Mesendoderm (in vitro differentiated cells): Measurements from ENCODE around the gene REG1A. TPM values are rescaled to one million over a fixed set of nuclear protein-coding genes. Genes with fewer than 3 reads are reported as not detected.

Experiments used
- DNase-seq: peaks from one replicate; pipeline ENCODE4 v3.0.0; 2013
- H2AK5ac ChIP-seq: 2 replicates; pipeline ENCODE4 v1.6.1; 2013; ENCODE audit warnings: low read length, inconsistent platforms
- H2BK120ac ChIP-seq: 2 replicates; pipeline ENCODE4 v1.6.1; 2013; ENCODE audit warnings: low read depth, mild to moderate bottlenecking, low read length, moderate library complexity, mixed read lengths
- H2BK15ac ChIP-seq: replicated peaks from 2 replicates; pipeline ENCODE4 v1.6.1; 2013; ENCODE audit warnings: low read depth, mild to moderate bottlenecking, moderate library complexity
- H2BK5ac ChIP-seq: 2 replicates; pipeline ENCODE4 v1.6.1; 2013; ENCODE audit warnings: low read length, inconsistent platforms
- H3K18ac ChIP-seq: 2 replicates; pipeline ENCODE4 v1.6.1; 2013; ENCODE audit warnings: mild to moderate bottlenecking, low read length, mixed read lengths
- H3K23ac ChIP-seq: one replicate; pipeline ENCODE4 v1.6.1; 2013; ENCODE audit warnings: low read length
- H3K27ac ChIP-seq: 2 replicates; pipeline ENCODE4 v1.5.1; 2013; ENCODE audit warnings: low read depth, mild to moderate bottlenecking, inconsistent platforms, low read length, moderate library complexity
- H3K27me3 ChIP-seq: 2 replicates; pipeline ENCODE4 v1.6.1; 2013; ENCODE audit warnings: low read length, control low read depth, mild to moderate bottlenecking, inconsistent platforms; ENCODE audit not compliant: insufficient read depth, poor library complexity
- H3K36me3 ChIP-seq: 2 replicates; pipeline ENCODE4 v1.6.1; 2013; ENCODE audit warnings: low read length, inconsistent platforms; ENCODE audit not compliant: control insufficient read depth, insufficient read depth
- H3K4ac ChIP-seq: one replicate; pipeline ENCODE4 v1.6.1; 2013; ENCODE audit warnings: low read depth, mild to moderate bottlenecking, low read length, moderate library complexity
- H3K4me1 ChIP-seq: 2 replicates; pipeline ENCODE4 v1.6.1; 2013; ENCODE audit warnings: low read depth, low read length, inconsistent platforms; ENCODE audit not compliant: control insufficient read depth
- H3K4me2 ChIP-seq: 2 replicates; pipeline ENCODE4 v1.6.1; 2013; ENCODE audit warnings: low read length
- H3K4me3 ChIP-seq: 2 replicates; pipeline ENCODE4 v1.5.1; 2013; ENCODE audit warnings: mild to moderate bottlenecking, low read length
- H3K56ac ChIP-seq: one replicate; pipeline ENCODE4 v1.6.1; 2013; ENCODE audit warnings: low read length
- H3K79me1 ChIP-seq: 2 replicates; pipeline ENCODE4 v1.6.1; 2013; ENCODE audit warnings: low read length, inconsistent platforms
- H3K79me2 ChIP-seq: 2 replicates; pipeline ENCODE4 v1.6.1; 2013; ENCODE audit warnings: mild to moderate bottlenecking, low read length; ENCODE audit not compliant: control insufficient read depth, insufficient read depth
- H3K9ac ChIP-seq: 2 replicates; pipeline ENCODE4 v1.6.1; 2013; ENCODE audit warnings: low read length, inconsistent platforms
- H4K5ac ChIP-seq: one replicate; pipeline ENCODE4 v1.6.1; 2013; ENCODE audit warnings: low read length
- H4K8ac ChIP-seq: one replicate; pipeline ENCODE4 v1.6.1; 2013; ENCODE audit warnings: low read depth, mild to moderate bottlenecking, control low read depth, low read length, moderate library complexity
- WGBS: extraction: QIAGEN DNeasy Blood & Tissue Kit; methylation state at CpG from one replicate; pipeline ENCODE4 v1.1.7; 2013; ENCODE audit warnings: low lambda C conversion rate, missing lambda C conversion rate; ENCODE audit not compliant: insufficient coverage; ENCODE audit errors: extremely low coverage; 5-methylcytosine and 5-hydroxymethylcytosine counted together
- polyA plus RNA-seq, 2 experiments: library from polyadenylated mRNA; stranded (reverse); fragments of 200-250 nt; gene quantifications; one replicate each; pipeline ENCODE4 v1.2.3, GENCODE V29; 2013

The REG1A gene, protein sequence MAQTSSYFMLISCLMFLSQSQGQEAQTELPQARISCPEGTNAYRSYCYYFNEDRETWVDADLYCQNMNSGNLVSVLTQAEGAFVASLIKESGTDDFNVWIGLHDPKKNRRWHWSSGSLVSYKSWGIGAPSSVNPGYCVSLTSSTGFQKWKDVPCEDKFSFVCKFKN
- not detected for polyA plus RNA-seq (2013, experiment 1 of 2)
- not detected for polyA plus RNA-seq (2013, experiment 2 of 2)

- Histone ChIP-seq H3K4ac (no peak within 1 kb of the TSS), H3K79me1 (no peaks in the 10 kb centered on the region), H2BK5ac (no peak within 1 kb of the TSS), H4K8ac (no peak within 1 kb of the TSS), H3K56ac (no peak within 1 kb of the TSS), H3K4me1 (no peaks in the 10 kb centered on the region), H3K4me2 (no peak within 1 kb of the TSS), H3K23ac (no peak within 1 kb of the TSS), H2AK5ac (no peak within 1 kb of the TSS), H2BK15ac (no peak within 1 kb of the TSS), H3K79me2 (no peaks in the 10 kb centered on the region), H3K9ac (no peak within 1 kb of the TSS), H3K27ac (no peak within 1 kb of the TSS), H3K18ac (no peak within 1 kb of the TSS), H4K5ac (no peak within 1 kb of the TSS), H3K27me3 (no peaks in the 10 kb centered on the region), H2BK120ac (no peak within 1 kb of the TSS), H3K36me3 (no peaks in the 10 kb centered on the region), H3K4me3 (no peak within 1 kb of the TSS)
- DNase-seq: no peak
- WGBS: no CpG with 5 or more reads among the region's 6 CpGs
Measured at GRCh38 chr2:79120194-79120713, at the start of gene REG1A. REG1A (plus strand) TSS chr2:79120488; CDS start chr2:79120862, 374 bp downstream.

DNA sequence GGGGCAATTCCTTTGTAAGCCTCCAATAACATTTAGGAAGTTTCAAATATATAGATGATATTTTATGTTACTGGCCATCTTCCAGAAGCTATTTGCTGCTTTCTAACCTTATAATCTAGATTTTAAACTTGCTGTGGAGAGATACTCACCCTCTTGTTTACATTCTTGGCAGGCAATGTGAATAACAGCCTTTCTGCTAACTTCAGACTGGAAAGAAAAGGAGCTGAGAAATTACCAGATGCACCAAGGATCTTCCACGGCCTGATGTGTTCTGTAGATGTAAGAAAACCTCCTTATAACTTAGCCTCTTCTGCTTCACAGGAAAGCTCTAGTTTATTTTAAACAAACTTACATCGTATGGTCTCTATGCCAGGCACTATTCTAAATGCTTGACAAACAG, 49.2 kb upstream of the REG1A start:
- H3K23ac ChIP-seq: no peak overlapping the region
- H3K79me1 ChIP-seq: no peaks in the 10 kb centered on the region
- no peak overlapping the region for H3K4ac ChIP-seq
- no peak overlapping the region for H3K18ac ChIP-seq
- H2BK15ac ChIP-seq: no peak overlapping the region
- no peaks in the 10 kb centered on the region for H3K79me2 ChIP-seq
- no peak overlapping the region for H3K4me3 ChIP-seq
- H2AK5ac ChIP-seq: no peak overlapping the region
- H3K27me3 ChIP-seq: no peaks in the 10 kb centered on the region
- no peak overlapping the region for H4K5ac ChIP-seq
- no peak for DNase-seq
- no peaks in the 10 kb centered on the region for H3K4me1 ChIP-seq
- H3K36me3 ChIP-seq: no peaks in the 10 kb centered on the region
- no CpG with 5 or more reads among the region's 2 CpGs for WGBS
- H3K27ac ChIP-seq: no peak overlapping the region
- H2BK120ac ChIP-seq: no peak overlapping the region
- H3K4me2 ChIP-seq: no peak overlapping the region
- H3K9ac ChIP-seq: no peak overlapping the region
- H4K8ac ChIP-seq: no peak overlapping the region
- H2BK5ac ChIP-seq: no peak overlapping the region
- H3K56ac ChIP-seq: no peak overlapping the region

DNA sequence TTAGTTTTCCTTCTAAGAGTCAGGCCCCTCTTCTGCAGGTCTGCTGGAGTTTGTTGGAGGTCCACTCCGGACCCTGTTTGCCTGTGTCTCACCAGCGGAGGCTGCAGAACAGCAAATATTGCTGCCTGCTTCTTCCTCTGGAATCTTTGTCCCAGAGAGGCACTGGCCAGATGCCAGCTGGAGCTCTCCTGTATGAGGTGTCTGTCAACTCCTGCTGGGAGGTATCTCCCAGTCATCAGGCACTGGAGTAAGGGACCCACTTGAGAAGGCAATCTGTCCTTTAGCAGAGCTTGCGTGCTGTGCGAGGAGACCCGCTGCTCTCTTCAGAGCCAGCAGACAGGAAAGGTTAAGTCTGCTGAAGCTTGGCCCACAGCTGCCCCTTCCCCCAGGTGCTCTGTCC, 37.3 kb upstream of the REG1A start:
- no peak overlapping the region for H3K4ac ChIP-seq
- no peak overlapping the region for H3K4me3 ChIP-seq
- H3K23ac ChIP-seq: no peak overlapping the region
- no peak overlapping the region for H2BK120ac ChIP-seq
- no peaks in the 10 kb centered on the region for H3K36me3 ChIP-seq
- WGBS: no CpG with 5 or more reads among the region's 5 CpGs
- H3K4me2 ChIP-seq: no peak overlapping the region
- no peak overlapping the region for H4K8ac ChIP-seq
- no peaks in the 10 kb centered on the region for H3K79me2 ChIP-seq
- H3K9ac ChIP-seq: no peak overlapping the region
- no peak for DNase-seq
- H2AK5ac ChIP-seq: no peak overlapping the region
- no peaks in the 10 kb centered on the region for H3K79me1 ChIP-seq
- no peak overlapping the region for H2BK15ac ChIP-seq
- H3K18ac ChIP-seq: no peak overlapping the region
- no peak overlapping the region for H4K5ac ChIP-seq
- no peak overlapping the region for H2BK5ac ChIP-seq
- no peak overlapping the region for H3K56ac ChIP-seq
- no peak overlapping the region for H3K27ac ChIP-seq
- no peaks in the 10 kb centered on the region for H3K27me3 ChIP-seq
- no peaks in the 10 kb centered on the region for H3K4me1 ChIP-seq

DNA sequence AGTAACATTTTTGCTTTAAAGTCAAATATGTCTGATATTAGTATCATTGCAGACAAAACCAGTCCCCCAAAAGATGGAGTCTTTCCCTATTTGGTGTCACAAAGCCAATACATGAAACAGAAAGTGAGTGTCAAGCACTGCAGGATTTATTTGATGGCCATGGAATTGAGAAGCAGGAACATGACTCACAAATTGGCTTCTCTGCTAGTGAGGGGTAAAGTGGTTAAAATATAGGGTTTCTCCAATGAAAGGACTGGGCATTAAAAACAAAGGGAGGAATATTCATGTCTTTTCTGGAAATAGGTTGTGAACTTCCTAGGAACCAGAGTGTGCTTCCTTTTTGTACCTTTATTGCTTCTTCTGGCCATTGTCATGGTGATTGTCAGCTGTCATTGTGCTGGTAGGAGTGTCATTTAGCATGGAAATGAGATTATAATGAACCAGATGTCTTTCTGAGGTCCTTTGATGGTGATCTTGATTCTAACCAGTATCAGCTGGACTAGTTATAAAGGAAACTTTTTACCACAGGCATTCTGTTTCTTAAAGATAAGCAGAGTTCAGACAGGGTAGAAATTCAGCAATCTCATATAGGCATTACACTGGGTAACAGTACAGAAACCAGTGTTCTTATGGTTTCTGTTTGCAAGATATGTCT, 36.6 kb upstream of the REG1A start:
- no peak for DNase-seq

DNA sequence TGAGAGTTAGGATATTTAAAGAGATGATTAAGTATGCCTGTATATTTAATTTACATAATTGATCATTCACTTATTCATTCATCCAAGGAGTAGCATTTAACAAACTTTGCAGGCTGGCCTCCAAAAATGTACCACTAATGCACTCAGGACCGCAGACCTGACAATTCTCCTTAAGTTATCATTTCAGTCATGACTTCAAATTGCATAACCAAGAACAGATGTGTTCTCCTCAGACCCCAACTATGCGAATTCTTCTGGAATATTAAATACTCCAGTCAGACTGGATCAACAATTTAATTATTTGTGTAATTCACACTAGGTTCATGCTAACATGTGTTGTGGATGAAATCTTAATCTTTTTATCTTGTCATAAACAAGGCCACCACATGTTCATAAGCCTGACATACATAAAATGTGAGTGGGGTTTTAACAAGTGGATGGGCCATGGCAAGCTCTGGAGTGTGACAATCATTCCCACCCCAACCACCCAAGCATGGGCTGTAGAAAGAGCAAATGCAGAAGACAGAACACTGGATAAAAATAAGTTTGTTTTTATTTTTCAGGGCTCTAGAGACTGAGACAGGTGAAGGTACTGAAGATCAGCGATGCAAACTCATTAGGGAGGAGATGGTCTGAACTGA, 35.7 kb upstream of the REG1A start:
- no peak overlapping the region for H4K8ac ChIP-seq
- no peak overlapping the region for H2BK120ac ChIP-seq
- H3K4ac ChIP-seq: no peak overlapping the region
- H3K79me2 ChIP-seq: no peaks in the 10 kb centered on the region
- no peak for DNase-seq
- H3K23ac ChIP-seq: no peak overlapping the region
- no peak overlapping the region for H4K5ac ChIP-seq
- H2AK5ac ChIP-seq: no peak overlapping the region
- H3K27me3 ChIP-seq: no peaks in the 10 kb centered on the region
- H3K56ac ChIP-seq: no peak overlapping the region
- no peak overlapping the region for H3K9ac ChIP-seq
- no peaks in the 10 kb centered on the region for H3K36me3 ChIP-seq
- H2BK5ac ChIP-seq: no peak overlapping the region
- no peak overlapping the region for H3K27ac ChIP-seq
- H3K4me1 ChIP-seq: no peaks in the 10 kb centered on the region
- no CpG with 5 or more reads among the region's 3 CpGs for WGBS
- H2BK15ac ChIP-seq: no peak overlapping the region
- H3K4me2 ChIP-seq: no peak overlapping the region
- H3K4me3 ChIP-seq: no peak overlapping the region
- no peaks in the 10 kb centered on the region for H3K79me1 ChIP-seq
- H3K18ac ChIP-seq: no peak overlapping the region

More for the DNA sequence above, 36.6 kb upstream of the REG1A start:
- Histone ChIP-seq H4K8ac (no peak overlapping the region), H3K56ac (no peak overlapping the region), H3K4ac (no peak overlapping the region), H3K27me3 (no peaks in the 10 kb centered on the region), H3K23ac (no peak overlapping the region), H3K4me2 (no peak overlapping the region), H3K18ac (no peak overlapping the region), H3K4me3 (no peak overlapping the region), H3K9ac (no peak overlapping the region), H3K36me3 (no peaks in the 10 kb centered on the region), H3K4me1 (no peaks in the 10 kb centered on the region), H4K5ac (no peak overlapping the region), H3K79me1 (no peaks in the 10 kb centered on the region), H2BK120ac (no peak overlapping the region), H3K79me2 (no peaks in the 10 kb centered on the region), H3K27ac (no peak overlapping the region), H2BK15ac (no peak overlapping the region), H2AK5ac (no peak overlapping the region), H2BK5ac (no peak overlapping the region)
